Lower leg skin (tissue), 3 donors: ENCODE data around the gene HTR7.

Experiments used
- POLR2A ChIP-seq, 2 donors: fragments of 450-650 bp; IDR thresholded peaks; one replicate each; pipeline ENCODE4 v1.6.1; 2016 to 2017; ENCODE audit warnings: antibody characterized with exemption in 2 of 2, mild to moderate bottlenecking in 1 of 2, moderate library complexity in 1 of 2
- TF ChIP-seq, protein P1 (sequence below), 3 donors: fragments of 450-650 bp; IDR thresholded peaks; one replicate each; pipeline ENCODE4 v1.5.1; 2016; ENCODE audit warnings: antibody characterized with exemption in 3 of 3, mild to moderate bottlenecking in 3 of 3, moderate library complexity in 2 of 3

DNA sequence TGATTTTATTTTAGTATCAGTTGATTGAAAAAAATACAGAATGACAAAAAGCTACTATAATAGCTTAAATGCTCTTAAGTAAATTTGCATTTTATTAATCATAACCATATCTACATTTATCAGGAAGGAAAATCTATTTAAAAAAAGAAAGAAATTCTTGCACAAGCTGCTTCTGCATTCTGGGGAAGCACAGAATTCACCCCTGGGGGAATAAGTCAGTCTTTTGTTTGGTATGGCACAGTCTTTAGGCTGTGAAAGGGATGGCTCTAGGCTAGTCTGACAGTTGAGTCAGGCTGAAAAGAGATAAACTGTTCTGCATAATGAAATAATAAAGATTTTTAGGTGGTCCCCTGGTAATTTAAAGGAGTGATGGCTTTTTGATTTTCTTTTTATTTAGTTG lies 37.9 kb downstream of the HTR7 start:
- TF ChIP-seq, protein P1, sequence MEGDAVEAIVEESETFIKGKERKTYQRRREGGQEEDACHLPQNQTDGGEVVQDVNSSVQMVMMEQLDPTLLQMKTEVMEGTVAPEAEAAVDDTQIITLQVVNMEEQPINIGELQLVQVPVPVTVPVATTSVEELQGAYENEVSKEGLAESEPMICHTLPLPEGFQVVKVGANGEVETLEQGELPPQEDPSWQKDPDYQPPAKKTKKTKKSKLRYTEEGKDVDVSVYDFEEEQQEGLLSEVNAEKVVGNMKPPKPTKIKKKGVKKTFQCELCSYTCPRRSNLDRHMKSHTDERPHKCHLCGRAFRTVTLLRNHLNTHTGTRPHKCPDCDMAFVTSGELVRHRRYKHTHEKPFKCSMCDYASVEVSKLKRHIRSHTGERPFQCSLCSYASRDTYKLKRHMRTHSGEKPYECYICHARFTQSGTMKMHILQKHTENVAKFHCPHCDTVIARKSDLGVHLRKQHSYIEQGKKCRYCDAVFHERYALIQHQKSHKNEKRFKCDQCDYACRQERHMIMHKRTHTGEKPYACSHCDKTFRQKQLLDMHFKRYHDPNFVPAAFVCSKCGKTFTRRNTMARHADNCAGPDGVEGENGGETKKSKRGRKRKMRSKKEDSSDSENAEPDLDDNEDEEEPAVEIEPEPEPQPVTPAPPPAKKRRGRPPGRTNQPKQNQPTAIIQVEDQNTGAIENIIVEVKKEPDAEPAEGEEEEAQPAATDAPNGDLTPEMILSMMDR (IDR thresholded peaks at IDR 0.05) = no peak
- TF ChIP-seq POLR2A (IDR thresholded peaks at IDR 0.05) = no peak
